ENCODE data around the gene IFT20.

GRCh38 chr17:28333083-28333746, 2.1 kb downstream of the IFT20 start:
- no peak for TF ChIP-seq CTCF (IDR thresholded peaks at IDR 0.05; ENCODE audit: poor library complexity)
- TF ChIP-seq EZH2 (IDR thresholded peaks at IDR 0.05; ENCODE audit: borderline replicate concordance), result no peak
- TF ChIP-seq EZH2phosphoT487 (IDR thresholded peaks at IDR 0.05; ENCODE audit: low read depth, severe bottlenecking, unreplicated experiment), result no peak
